C4-2B (cell line): Measurements from ENCODE around the gene CPNE7.

Source experiments
- CTCF ChIP-seq: fragments of 450-650 bp; conservative IDR thresholded peaks from 2 replicates; pipeline ENCODE4 v1.5.1; 2017; ENCODE audit warnings: mild to moderate bottlenecking
- ZFX ChIP-seq: fragments of 450-650 bp; IDR thresholded peaks from 2 replicates; pipeline ENCODE4 v1.6.1; 2017

DNA sequence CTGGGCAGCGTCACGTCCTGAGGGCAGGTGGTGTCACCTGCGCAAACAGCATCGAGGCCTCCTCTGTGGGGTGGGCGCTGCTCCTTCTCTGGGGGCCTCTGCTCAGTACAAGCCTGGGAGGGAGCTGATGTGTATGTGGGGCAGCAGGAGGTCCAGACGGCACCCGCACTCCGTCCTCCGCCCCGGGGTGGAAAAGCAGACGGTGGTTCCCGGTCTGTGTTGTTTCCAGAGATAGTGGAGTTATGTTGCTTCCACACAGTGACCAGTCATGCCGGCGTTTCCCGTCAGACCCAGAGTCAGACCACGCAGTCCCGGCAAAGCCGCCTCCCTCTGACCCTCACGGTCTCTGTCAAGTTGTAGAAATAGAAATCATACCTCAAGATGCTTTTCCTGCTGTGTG is 28.8 kb upstream of the CPNE7 start:
- TF ChIP-seq CTCF = no peak
- TF ChIP-seq ZFX = no peak
